H1 (cell line): ENCODE results near the gene SSMEM1. TPM values are rescaled to one million over a fixed set of nuclear protein-coding genes. Genes with fewer than 3 reads are reported as not detected.

ENCODE experiments used
- CTCF ChIA-PET: fragments of 300-600 bp; sonication (Branson Sonifier 250); formaldehyde crosslinking; loops from one replicate; lab custom pipeline; 2021; ENCODE audit not compliant: partially characterized antibody; lab: Charles Lee
- POLR2A ChIA-PET: fragments of 300-600 bp; sonication (Branson Sonifier 250); formaldehyde crosslinking; loops from one replicate; lab custom pipeline; 2021; ENCODE audit warnings: inconsistent platforms; ENCODE audit not compliant: partially characterized antibody; lab: Charles Lee
- DNase-seq, 2 experiments: peaks; one replicate each; pipeline versions ENCODE4 v3.0.0 to v3.0.0-alpha.2; 2010 to 2022; ENCODE audit warnings: low spot score in 2 of 2, low read depth in 1 of 2, mixed read lengths in 1 of 2
- FAIRE-seq: peaks from 2 replicates; lab custom pipeline; 2011; peaks lifted over from hg19 to GRCh38; lab: Jason Lieb, UNC
- H2AFZ ChIP-seq: 2 replicates; pipeline ENCODE4 v1.8.1; 2012; ENCODE audit warnings: low read length, inconsistent platforms
- H2AK5ac ChIP-seq: 2 replicates; pipeline ENCODE4 v1.6.1; 2013; ENCODE audit warnings: low read depth, low read length
- H2BK120ac ChIP-seq: replicated peaks from 2 replicates; pipeline ENCODE3; 2013; ENCODE audit warnings: low read depth, low read length, inconsistent platforms
- H2BK12ac ChIP-seq: 2 replicates; pipeline ENCODE4 v1.6.1; 2013; ENCODE audit warnings: low read depth, low read length
- H2BK15ac ChIP-seq: 2 replicates; pipeline ENCODE4 v1.6.1; 2013; ENCODE audit warnings: low read length
- H2BK20ac ChIP-seq: 2 replicates; pipeline ENCODE4 v1.6.1; 2013; ENCODE audit warnings: low read length
- H2BK5ac ChIP-seq: 2 replicates; pipeline ENCODE4 v1.6.1; 2013; ENCODE audit warnings: low read depth, low read length
- H3K14ac ChIP-seq: 2 replicates; pipeline ENCODE4 v1.6.1; 2013; ENCODE audit warnings: inconsistent platforms; ENCODE audit not compliant: insufficient read length
- H3K18ac ChIP-seq: 2 replicates; pipeline ENCODE4 v1.6.1; 2013; ENCODE audit warnings: low read length; ENCODE audit errors: extremely low read depth
- H3K23ac ChIP-seq: 2 replicates; pipeline ENCODE4 v1.6.1; 2013; ENCODE audit warnings: inconsistent platforms; ENCODE audit not compliant: insufficient read length
- H3K23me2 ChIP-seq: 2 replicates; pipeline ENCODE4 v1.6.1; 2013; ENCODE audit warnings: low read depth, low read length
- H3K27ac ChIP-seq: 2 replicates; pipeline ENCODE4 v1.6.1; 2011; ENCODE audit warnings: low read depth, low read length, inconsistent platforms
- H3K27me3 ChIP-seq, 4 experiments: replicated peaks in 1 of 4; 1 replicate in 1 of 4; 2 replicates in 3 of 4; pipeline versions ENCODE4 v1.6.1 to v1.8.1; 2011 to 2013; ENCODE audit warnings: low read length in 3 of 4, mild to moderate bottlenecking in 3 of 4, inconsistent platforms in 2 of 4, mixed read lengths in 2 of 4, moderate library complexity in 1 of 4; ENCODE audit not compliant: control insufficient read depth in 3 of 4, insufficient read depth in 3 of 4; ENCODE audit errors: extremely low read depth in 1 of 4
- H3K36me3 ChIP-seq, 4 experiments: 2 replicates each; pipeline versions ENCODE4 v1.6.1 to v1.8.1; 2011 to 2013; ENCODE audit warnings: mild to moderate bottlenecking in 4 of 4, low read length in 3 of 4, moderate library complexity in 2 of 4, control low read depth in 1 of 4, inconsistent platforms in 1 of 4; ENCODE audit not compliant: insufficient read depth in 4 of 4, control insufficient read depth in 2 of 4
- H3K4ac ChIP-seq: replicated peaks from 2 replicates; pipeline ENCODE3; 2013; ENCODE audit warnings: low read length, low read depth, mixed read lengths, inconsistent platforms; ENCODE audit not compliant: insufficient read length
- H3K4me1 ChIP-seq, 4 experiments: replicated peaks in 1 of 4; 1 replicate in 1 of 4; 2 replicates in 3 of 4; pipeline versions ENCODE4 v1.6.1 to v1.8.1; 2011 to 2013; ENCODE audit warnings: low read length in 3 of 4, inconsistent platforms in 2 of 4, mixed read lengths in 1 of 4; ENCODE audit not compliant: insufficient read depth in 4 of 4, control insufficient read depth in 3 of 4
- H3K4me2 ChIP-seq, 2 experiments: 2 replicates each; pipeline versions ENCODE4 v1.6.1 to v1.8.1; 2011 to 2013; ENCODE audit warnings: low read depth in 2 of 2, low read length in 2 of 2, control low read depth in 1 of 2, inconsistent platforms in 1 of 2, mild to moderate bottlenecking in 1 of 2; ENCODE audit not compliant: insufficient read depth in 1 of 2
- H3K4me3 ChIP-seq, 4 experiments: fragments of 200-600, 300-600 bp in 1 of 4; sonication (generic), shearing (Covaris generic), sonication (Bioruptor Twin) in 1 of 4; 2 replicates each; pipeline versions ENCODE4 v1.5.1 to v1.8.1; 2011 to 2016; ENCODE audit warnings: low read length in 4 of 4, low read depth in 3 of 4, control low read depth in 2 of 4, inconsistent platforms in 2 of 4, mild to moderate bottlenecking in 2 of 4, mixed read lengths in 1 of 4, moderate library complexity in 1 of 4; ENCODE audit not compliant: insufficient read depth in 2 of 4; ENCODE audit errors: extremely low read depth in 1 of 4
- H3K56ac ChIP-seq: replicated peaks from 2 replicates; pipeline ENCODE3; 2013; ENCODE audit warnings: low read depth, mild to moderate bottlenecking, mixed read lengths, low read length, inconsistent platforms; ENCODE audit not compliant: insufficient read length
- H3K79me1 ChIP-seq: 2 replicates; pipeline ENCODE4 v1.6.1; 2013; ENCODE audit warnings: low read depth, low read length, control low read depth
- H3K79me2 ChIP-seq, 2 experiments: 2 replicates each; pipeline versions ENCODE4 v1.6.1 to v1.8.1; 2012 to 2013; ENCODE audit warnings: low read length in 2 of 2, mild to moderate bottlenecking in 2 of 2, inconsistent platforms in 1 of 2; ENCODE audit not compliant: insufficient read depth in 2 of 2, control insufficient read depth in 1 of 2
- H3K9ac ChIP-seq, 4 experiments: replicated peaks in 1 of 4; 1 replicate in 1 of 4; 2 replicates in 3 of 4; pipeline versions ENCODE4 v1.6.1 to v1.8.1; 2011 to 2013; ENCODE audit warnings: low read depth in 3 of 4, low read length in 3 of 4, control low read depth in 2 of 4, mild to moderate bottlenecking in 2 of 4, moderate library complexity in 2 of 4, inconsistent platforms in 1 of 4; ENCODE audit errors: extremely low read depth in 1 of 4
- H3K9me3 ChIP-seq, 2 experiments: 2 replicates each; pipeline versions ENCODE4 v1.6.1 to v1.8.1; 2012 to 2013; ENCODE audit warnings: mild to moderate bottlenecking in 2 of 2, moderate library complexity in 2 of 2, control low read depth in 1 of 2, inconsistent platforms in 1 of 2, low read depth in 1 of 2, low read length in 1 of 2, mixed read lengths in 1 of 2; ENCODE audit not compliant: insufficient read depth in 2 of 2
- H4K20me1 ChIP-seq, 2 experiments: replicated peaks in 1 of 2; 2 replicates each; pipeline versions ENCODE3 to v1.8.1; 2011 to 2013; ENCODE audit warnings: inconsistent platforms in 2 of 2, low read length in 2 of 2, mild to moderate bottlenecking in 1 of 2; ENCODE audit not compliant: insufficient read depth in 2 of 2, control insufficient read depth in 1 of 2
- H4K5ac ChIP-seq: 2 replicates; pipeline ENCODE4 v1.6.1; 2013; ENCODE audit warnings: low read length, low read depth, mixed read lengths, inconsistent platforms; ENCODE audit not compliant: insufficient read length
- H4K8ac ChIP-seq: 2 replicates; pipeline ENCODE4 v1.8.0; 2013; ENCODE audit warnings: mild to moderate bottlenecking, moderate library complexity, low read length, inconsistent platforms; ENCODE audit not compliant: insufficient read depth; ENCODE audit errors: extremely low read depth
- H4K91ac ChIP-seq: replicated peaks from 2 replicates; pipeline ENCODE3; 2013; ENCODE audit warnings: low read length, mixed read lengths, inconsistent platforms; ENCODE audit not compliant: insufficient read length
- ASH2L ChIP-seq: fragments of 200-600, 300-600 bp; sonication (generic); IDR thresholded peaks from one replicate; pipeline ENCODE4 v1.7.1; 2017; ENCODE audit warnings: low read length
- CTBP2 ChIP-seq: IDR thresholded peaks from 2 replicates; pipeline ENCODE4 v1.7.0; 2011; ENCODE audit warnings: borderline replicate concordance, mild to moderate bottlenecking, moderate library complexity, mixed read lengths, low read length; ENCODE audit not compliant: insufficient read depth, insufficient read length
- E2F6 ChIP-seq: IDR thresholded peaks from 2 replicates; pipeline ENCODE4 v1.6.1; 2012; ENCODE audit warnings: inconsistent platforms
- EZH2 ChIP-seq: fragments of 200-600 bp; sonication (generic); IDR thresholded peaks from 2 replicates; pipeline ENCODE4 v1.7.1; 2012; ENCODE audit warnings: low read depth, mild to moderate bottlenecking, moderate library complexity, low read length, inconsistent platforms; ENCODE audit not compliant: severe bottlenecking
- JUN ChIP-seq: IDR thresholded peaks from 2 replicates; pipeline ENCODE4 v1.6.1; 2011; ENCODE audit warnings: low read depth, mild to moderate bottlenecking, improper control_type of control experiment, low read length
- JUND ChIP-seq: IDR thresholded peaks from 2 replicates; pipeline ENCODE4 v1.6.1; 2011; ENCODE audit warnings: mild to moderate bottlenecking, improper control_type of control experiment, low read length
- KDM1A ChIP-seq: fragments of 200-600, 300-600 bp; sonication (generic); IDR thresholded peaks from 2 replicates; pipeline ENCODE4 v1.7.1; 2016; ENCODE audit warnings: mild to moderate bottlenecking, low read length, borderline replicate concordance
- KDM5A ChIP-seq: fragments of 200-600 bp; IDR thresholded peaks from 2 replicates; pipeline ENCODE4 v1.7.1; 2012; ENCODE audit warnings: mild to moderate bottlenecking, low read length, inconsistent platforms, mixed read lengths
- POLR2AphosphoS5 ChIP-seq: IDR thresholded peaks from 2 replicates; pipeline ENCODE4 v1.6.1; 2011; ENCODE audit warnings: low read depth, low read length
- SP1 ChIP-seq: IDR thresholded peaks from 2 replicates; pipeline ENCODE4 v1.6.1; 2011; ENCODE audit warnings: low read depth, low read length
- TCF12 ChIP-seq: IDR thresholded peaks from 2 replicates; pipeline ENCODE4 v1.6.1; 2011; ENCODE audit warnings: low read depth, mild to moderate bottlenecking, low read length
- ZNF274 ChIP-seq: IDR thresholded peaks from 2 replicates; pipeline ENCODE4 v1.7.0; 2012; ENCODE audit warnings: low read length, borderline replicate concordance; ENCODE audit errors: extremely low read depth
- whole genome bisulfite sequencing, 2 experiments: shearing (Covaris generic) in 1 of 2; methylation state at CpG; one replicate each; pipeline versions ENCODE4 v1.1.6 to v1.1.7; 2013 to 2015; ENCODE audit warnings: low lambda C conversion rate in 2 of 2, mixed read lengths in 2 of 2, inconsistent platforms in 1 of 2, low coverage in 1 of 2, missing lambda C conversion rate in 1 of 2; ENCODE audit not compliant: insufficient replicate concordance in 2 of 2, insufficient coverage in 1 of 2, insufficient read length in 1 of 2; ENCODE audit errors: extremely low coverage in 1 of 2, missing lambda C conversion rate in 1 of 2; 5-methylcytosine and 5-hydroxymethylcytosine counted together
- polyA plus RNA-seq, 7 experiments: library from polyadenylated mRNA; depleted of rRNA in 3 of 7; stranded (reverse) in 5 of 7; unstranded in 2 of 7; fragments of >200 nt in 5 of 7; fragments of 200-250 nt in 2 of 7; gene quantifications; 1 replicate in 5 of 7; 2 replicates in 1 of 7; 4 replicates in 1 of 7; pipeline versions ENCODE4 v1.2.1 to v1.2.3, GENCODE V29; 2011 to 2013; ENCODE audit warnings: missing spikeins in 2 of 7, mixed read lengths in 2 of 7
- total RNA-seq: library from RNA; stranded (reverse); fragmentation: NEBNext Ultra II Directional; extraction: Animal tissue kit (Norgen Biotek cat#: 25700); gene quantifications from 2 replicates; pipeline ENCODE4 v1.2.1, GENCODE V29; 2021
- TF ChIP-seq, protein P1 (sequence below): IDR thresholded peaks from 2 replicates; pipeline ENCODE4 v1.6.1; 2011; ENCODE audit warnings: low read length, improper control_type of control experiment

SSMEM1 gene
- total and polyA plus RNA-seq, 2 of the 8 experiments (the other 6 are each of a cell fraction or from before 2014, with no cell fraction given) = not detected

DNA sequence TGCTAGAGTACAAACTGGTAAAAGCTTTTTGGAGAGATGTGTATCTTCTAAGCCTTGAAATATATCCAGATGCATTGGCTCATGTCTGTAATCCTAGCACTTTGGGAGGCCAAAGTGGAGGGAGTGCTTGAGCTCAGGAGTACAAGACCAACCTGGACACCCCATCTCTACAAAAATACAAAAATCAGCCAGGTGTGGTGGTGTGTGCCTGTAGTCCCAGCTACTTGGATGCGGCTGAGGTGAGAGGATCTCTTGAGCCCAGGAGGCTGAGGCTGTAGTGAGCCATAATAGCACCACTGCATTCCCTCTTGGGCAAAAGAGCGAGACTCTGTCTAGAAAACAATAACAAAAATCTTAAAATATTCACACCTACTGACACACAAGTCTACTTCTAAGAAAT is 28.0 kb upstream of the SSMEM1 start:
- Histone ChIP-seq H4K91ac (no peak overlapping the region), H3K18ac (no peak overlapping the region), H3K79me1 (no peaks in the 10 kb centered on the region), H2AK5ac (no peak overlapping the region), H3K9me3 (no peaks in the 10 kb centered on the region), H2BK20ac (no peak overlapping the region), H2BK120ac (no peak overlapping the region), H2BK5ac (no peak overlapping the region), H3K36me3 (peaks cover 6 to 58% (median 22%) of the 10 kb centered on the region in 4 experiments; a peak in 7 of 8 replicates), H3K56ac (no peak overlapping the region), H2AFZ (no peak overlapping the region), H3K14ac (no peak overlapping the region), H3K4ac (no peak overlapping the region), H4K5ac (no peak overlapping the region), H3K4me1 (no peaks in the 10 kb centered on the region), H3K79me2 (no peaks in the 10 kb centered on the region), H3K23ac (no peak overlapping the region), H3K9ac (no peak overlapping the region), H3K27ac (no peak overlapping the region), H4K20me1 (no peaks in the 10 kb centered on the region), H2BK12ac (no peak overlapping the region), H3K27me3 (no peaks in the 10 kb centered on the region), H3K4me3 (no peak overlapping the region), H3K4me2 (no peak overlapping the region), H4K8ac (no peak overlapping the region), H3K23me2 (no peaks in the 10 kb centered on the region), H2BK15ac (no peak overlapping the region)
- CTCF ChIA-PET = interaction anchor here (1.3 to 3.1 kb wide), 2 partner anchors 25 to 578 kb away, joined by 5 to 8 read pairs; no protein-coding TSS in a partner anchor
- no peak for FAIRE-seq
- no peak for DNase-seq
- POLR2A ChIA-PET = interaction anchor here (1.0 kb wide), 1 partner anchor 9 kb away, joined by 3 read pairs; no protein-coding TSS in a partner anchor
- WGBS, 2 experiments = 94% methylated on average over 2 of the region's 2 CpGs; no CpG with 5 or more reads in 1 of the 2 experiments
- TF ChIP-seq TCF12 (no peak), POLR2AphosphoS5 (no peak), E2F6 (no peak), JUND (no peak), KDM5A (no peak), ASH2L (no peak), CTBP2 (no peak), JUN (no peak), KDM1A (no peak), SP1 (no peak), EZH2 (no peak), ZNF274 (no peak)
- TF ChIP-seq, protein P1, sequence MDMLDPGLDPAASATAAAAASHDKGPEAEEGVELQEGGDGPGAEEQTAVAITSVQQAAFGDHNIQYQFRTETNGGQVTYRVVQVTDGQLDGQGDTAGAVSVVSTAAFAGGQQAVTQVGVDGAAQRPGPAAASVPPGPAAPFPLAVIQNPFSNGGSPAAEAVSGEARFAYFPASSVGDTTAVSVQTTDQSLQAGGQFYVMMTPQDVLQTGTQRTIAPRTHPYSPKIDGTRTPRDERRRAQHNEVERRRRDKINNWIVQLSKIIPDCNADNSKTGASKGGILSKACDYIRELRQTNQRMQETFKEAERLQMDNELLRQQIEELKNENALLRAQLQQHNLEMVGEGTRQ = no peak
